ENCODE data around the gene DHX30.

GRCh38 chr3:47794544-47794943 is 8.4 kb upstream of the DHX30 start:
- TF ChIP-seq CTCF (conservative IDR thresholded peaks at IDR 0.05 in 1 of 2, IDR thresholded peaks at IDR 0.05 in 1 of 2; ENCODE audit: low read depth in 1 of 2, low read length in 2 of 2) = no peak
- no peak for TF ChIP-seq EZH2 (IDR thresholded peaks at IDR 0.05; ENCODE audit: low read length, missing control alignments)

All from fibroblast of lung (primary cell).